Right lobe of liver (tissue), 6 donors: ENCODE results near the gene KRT13. TPM values are rescaled to one million over a fixed set of nuclear protein-coding genes. Genes with fewer than 3 reads are reported as not detected.

Experiments
- ATAC-seq, 4 donors: fragments of 200-7000 bp; cut with Tn5 transposase; one replicate each; pipeline ENCODE4 v1.9.1; 2020; ENCODE audit warnings: mild to moderate bottlenecking in 4 of 4, moderate library complexity in 4 of 4
- DNase-seq, 3 donors: peaks; one replicate each; pipeline ENCODE4 v3.0.0-alpha.2; 2020
- H3K27ac ChIP-seq, 3 donors: fragments of 200-600 bp; one replicate each; pipeline ENCODE4 v1.8.0; 2022
- H3K27me3 ChIP-seq, 2 donors: fragments of 200-600 bp; one replicate each; pipeline ENCODE4 v1.8.0; 2022
- H3K36me3 ChIP-seq, 4 donors: fragments of 200-600 bp; sonication (generic) in 1 of 4; one replicate each; pipeline versions ENCODE4 v1.5.1 to v1.8.0; 2017 to 2022; ENCODE audit warnings: control low read depth in 1 of 4
- H3K4me1 ChIP-seq, 4 donors: fragments of 200-600 bp; sonication (generic) in 1 of 4; one replicate each; pipeline versions ENCODE4 v1.5.1 to v1.8.0; 2017 to 2022; ENCODE audit warnings: control low read depth in 1 of 4
- H3K4me3 ChIP-seq, 3 donors: fragments of 200-600 bp; one replicate each; pipeline ENCODE4 v1.8.0; 2022
- H3K9me3 ChIP-seq, 4 donors: fragments of 200-600 bp; sonication (generic) in 1 of 4; one replicate each; pipeline versions ENCODE4 v1.5.1 to v1.8.0; 2017 to 2022; ENCODE audit warnings: control low read depth in 1 of 4
- POLR2A ChIP-seq: fragments of 450-650 bp; IDR thresholded peaks from one replicate; pipeline ENCODE4 v1.6.1; 2017; ENCODE audit warnings: antibody characterized with exemption, mild to moderate bottlenecking
- WGBS: methylation state at CpG from one replicate; pipeline ENCODE4 v1.1.6; 2018; ENCODE audit warnings: low coverage, low lambda C conversion rate; ENCODE audit not compliant: insufficient coverage; ENCODE audit errors: missing lambda C conversion rate; 5-methylcytosine and 5-hydroxymethylcytosine counted together
- intact Hi-C, 2 donors: fragments of 100-400 bp; cut with DNase I; formaldehyde crosslinking; loops; one replicate each; pipeline versions ENCODE4 v1.11.2 to v1.14.1; 2022
- total RNA-seq, 6 experiments: library from RNA; depleted of rRNA in 2 of 6; stranded (reverse); fragments of >200 nt in 2 of 6; fragmentation: NEBNext Ultra II Directional in 3 of 6; extraction: Animal tissue kit (Norgen Biotek cat#: 25700) in 3 of 6; gene quantifications; one replicate each; pipeline versions ENCODE4 v1.1.0 to v1.2.4, GENCODE V29; 2016 to 2023
- TF ChIP-seq, protein P1 (sequence below), 4 donors: fragments of 200-600 bp in 3 of 4; fragments of 450-650 bp in 1 of 4; IDR thresholded peaks; one replicate each; pipeline versions ENCODE4 v1.5.1 to v1.8.0; 2016 to 2022; ENCODE audit warnings: antibody characterized with exemption in 4 of 4, mild to moderate bottlenecking in 2 of 4
- donor health status: DM: no; HTN: yes; CAD: no.
- donor health status: DM: no; HTN: no; CAD: no.
- donor health status: DM: no; HTN: no; CAD: no.
- donor health status: DM: no; HTN: yes; CAD: no.
- donor health status: DM: no; HTN: yes; CAD: no.

Gene KRT13
- total RNA-seq, 6 experiments from 2014 or later = 1.6 TPM; not detected in 5

DNA sequence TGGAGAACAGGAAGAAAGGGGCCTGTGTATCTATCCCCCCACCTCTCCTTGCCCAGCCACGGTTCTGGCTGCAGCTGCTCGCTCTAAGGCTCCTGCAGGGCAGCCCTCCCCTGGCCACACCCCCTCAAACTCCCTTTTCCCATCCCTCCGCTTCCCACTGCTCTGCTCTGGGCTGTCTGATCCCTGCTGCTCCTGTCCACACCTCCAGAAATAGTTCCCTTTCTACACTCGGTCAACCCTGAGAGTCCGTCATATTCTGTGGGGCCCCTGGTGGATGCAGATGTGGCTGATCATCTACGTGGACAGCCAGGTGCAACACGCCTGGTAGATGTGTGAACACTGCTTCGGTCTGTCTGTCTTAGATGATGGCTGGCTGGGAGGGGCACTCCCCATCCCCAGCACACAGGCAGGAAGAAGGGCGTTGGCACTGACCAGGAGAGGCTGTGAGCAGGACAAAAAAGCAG is 42.0 kb upstream of the KRT13 start:
- Histone ChIP-seq H3K27ac (no peak overlapping the region), H3K9me3 (no peaks in the 10 kb centered on the region), H3K36me3 (no peaks in the 10 kb centered on the region), H3K4me3 (no peak overlapping the region), H3K4me1 (peaks cover 0 to 7% (median 2%) of the 10 kb centered on the region in 4 donors), H3K27me3 (peaks cover 0 to 8% of the 10 kb centered on the region in 2 donors)
- no peak for DNase-seq
- 67% methylated on average over 4 of the region's 9 CpGs for WGBS
- intact Hi-C loops = no loop called here
- TF ChIP-seq, protein P1, sequence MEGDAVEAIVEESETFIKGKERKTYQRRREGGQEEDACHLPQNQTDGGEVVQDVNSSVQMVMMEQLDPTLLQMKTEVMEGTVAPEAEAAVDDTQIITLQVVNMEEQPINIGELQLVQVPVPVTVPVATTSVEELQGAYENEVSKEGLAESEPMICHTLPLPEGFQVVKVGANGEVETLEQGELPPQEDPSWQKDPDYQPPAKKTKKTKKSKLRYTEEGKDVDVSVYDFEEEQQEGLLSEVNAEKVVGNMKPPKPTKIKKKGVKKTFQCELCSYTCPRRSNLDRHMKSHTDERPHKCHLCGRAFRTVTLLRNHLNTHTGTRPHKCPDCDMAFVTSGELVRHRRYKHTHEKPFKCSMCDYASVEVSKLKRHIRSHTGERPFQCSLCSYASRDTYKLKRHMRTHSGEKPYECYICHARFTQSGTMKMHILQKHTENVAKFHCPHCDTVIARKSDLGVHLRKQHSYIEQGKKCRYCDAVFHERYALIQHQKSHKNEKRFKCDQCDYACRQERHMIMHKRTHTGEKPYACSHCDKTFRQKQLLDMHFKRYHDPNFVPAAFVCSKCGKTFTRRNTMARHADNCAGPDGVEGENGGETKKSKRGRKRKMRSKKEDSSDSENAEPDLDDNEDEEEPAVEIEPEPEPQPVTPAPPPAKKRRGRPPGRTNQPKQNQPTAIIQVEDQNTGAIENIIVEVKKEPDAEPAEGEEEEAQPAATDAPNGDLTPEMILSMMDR (IDR thresholded peaks at IDR 0.05) = no peak
- no peak for TF ChIP-seq POLR2A
- no peak for ATAC-seq

DNA sequence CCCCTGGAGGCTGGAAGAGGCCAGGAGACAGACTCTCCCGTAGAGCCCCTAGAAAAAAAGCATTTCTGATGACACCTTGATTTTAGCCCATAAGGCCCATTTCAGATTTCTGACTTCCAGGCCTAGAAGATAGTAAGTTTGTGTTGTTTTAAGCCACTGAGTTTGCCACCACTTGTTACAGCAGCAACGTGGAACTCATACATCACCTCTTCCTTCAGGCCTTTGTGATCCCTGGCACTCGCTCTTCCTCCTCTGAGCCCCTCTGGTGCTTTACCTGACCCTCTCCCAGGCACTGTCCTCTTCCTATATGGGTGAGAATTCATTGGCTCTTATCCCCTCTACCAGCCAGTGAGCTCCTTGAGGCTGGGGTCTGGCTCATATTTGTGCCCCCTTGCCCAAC is 41.4 kb upstream of the KRT13 start:
- no peaks in the 10 kb centered on the region for H3K9me3 ChIP-seq
- TF ChIP-seq POLR2A = no peak
- TF ChIP-seq, protein P1 (IDR thresholded peaks at IDR 0.05) = no peak
- no peak overlapping the region for H3K4me3 ChIP-seq
- no peak for DNase-seq
- H3K27me3 ChIP-seq = peaks cover 0 to 8% of the 10 kb centered on the region in 2 donors
- no peak for ATAC-seq
- intact Hi-C loops = no loop called here
- H3K4me1 ChIP-seq = peaks cover 0 to 7% (median 2%) of the 10 kb centered on the region in 4 donors
- H3K27ac ChIP-seq = no peak overlapping the region
- 71% methylated on average over 1 of the region's 3 CpGs for WGBS
- no peaks in the 10 kb centered on the region for H3K36me3 ChIP-seq

DNA sequence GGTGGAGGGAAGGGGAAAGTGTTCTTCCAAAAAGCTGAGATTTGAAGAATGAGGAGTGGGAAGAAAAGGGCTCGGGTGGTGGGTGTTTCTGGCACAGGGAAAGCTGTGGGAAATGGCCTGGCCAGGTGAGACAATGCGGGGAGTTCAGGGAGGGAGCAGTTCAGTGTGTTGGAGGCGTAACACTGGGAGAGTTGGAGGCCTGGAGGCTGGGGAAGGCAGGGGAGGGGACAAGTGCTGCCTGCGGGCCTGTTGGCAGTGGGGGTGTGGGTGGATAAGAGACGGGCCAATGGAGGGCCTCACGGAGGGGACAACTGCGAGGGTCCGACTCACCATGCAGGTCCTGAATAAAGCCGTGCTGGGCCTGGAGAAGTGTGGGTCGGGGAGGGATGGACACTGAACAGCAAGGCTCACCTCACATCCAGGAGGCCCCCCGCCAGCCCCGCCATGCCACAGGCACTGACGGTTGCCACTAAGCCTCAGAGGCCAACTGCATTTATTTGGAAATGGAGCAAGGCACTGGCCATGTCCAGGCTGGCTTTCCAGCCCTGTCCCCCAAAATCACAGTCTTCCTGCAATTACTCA is 40.5 kb upstream of the KRT13 start:
- ATAC-seq = no peak
- Histone ChIP-seq H3K27ac (no peak overlapping the region), H3K4me1 (peaks cover 0 to 7% (median 2%) of the 10 kb centered on the region in 4 donors), H3K4me3 (no peak overlapping the region), H3K27me3 (peaks cover 0 to 8% of the 10 kb centered on the region in 2 donors), H3K9me3 (no peaks in the 10 kb centered on the region), H3K36me3 (no peaks in the 10 kb centered on the region)
- intact Hi-C loops = no loop called here
- TF ChIP-seq, protein P1 (IDR thresholded peaks at IDR 0.05) = no peak
- TF ChIP-seq POLR2A = no peak
- no peak for DNase-seq
- 25% methylated on average over 2 of the region's 13 CpGs for WGBS

DNA sequence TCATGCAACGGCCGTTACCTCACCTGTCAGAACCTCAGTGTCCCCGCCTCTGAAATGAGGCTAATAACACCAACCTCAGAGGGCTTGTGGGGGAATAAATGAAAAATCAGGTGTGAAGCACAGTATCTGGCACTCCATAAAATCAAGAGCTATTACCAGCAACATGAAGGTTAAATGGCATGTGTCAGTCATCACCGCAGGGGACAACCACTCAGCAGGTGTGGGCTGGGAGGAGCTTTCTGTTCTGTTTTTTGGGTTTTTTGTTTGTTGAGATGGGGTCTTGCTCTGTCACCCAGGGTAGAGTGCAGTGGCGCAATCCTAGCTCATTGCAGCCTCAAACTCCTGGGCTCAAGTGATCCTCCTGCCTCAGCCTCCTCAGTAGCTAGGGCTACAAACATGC is 39.5 kb upstream of the KRT13 start:
- ATAC-seq (no peak), DNase-seq (no peak)
- no peak overlapping the region for H3K27ac ChIP-seq
- intact Hi-C loops = no loop called here
- TF ChIP-seq, protein P1 (IDR thresholded peaks at IDR 0.05) = no peak
- TF ChIP-seq POLR2A = no peak
- peaks cover 0 to 7% (median 2%) of the 10 kb centered on the region in 4 donors for H3K4me1 ChIP-seq
- H3K9me3 ChIP-seq = no peaks in the 10 kb centered on the region
- WGBS = 83% methylated on average over 5 of the region's 5 CpGs
- H3K36me3 ChIP-seq = no peaks in the 10 kb centered on the region
- H3K4me3 ChIP-seq = no peak overlapping the region
- peaks cover 0 to 8% of the 10 kb centered on the region in 2 donors for H3K27me3 ChIP-seq
